Measurements from ENCODE around the gene BACH2. TPM values are rescaled to one million over a fixed set of nuclear protein-coding genes. Genes with fewer than 3 reads are reported as not detected.

The BACH2 gene
- total and polyA plus RNA-seq, 2 of the 4 experiments (the other 2 are of a cell fraction) = 1.3 to 1.4 TPM

- 86% methylated on average over 3 of the region's 5 CpGs; no CpG with 5 or more reads in 1 of the 2 experiments for WGBS, 2 experiments (ENCODE audit: extremely low coverage in 2 of 2, insufficient read length in 1 of 2)
- H3K9me1 ChIP-seq (ENCODE audit: insufficient read depth, low read length) = no peaks in the 10 kb centered on the region
- H3K4me1 ChIP-seq (ENCODE audit: control insufficient read depth, insufficient read depth, low read length) = no peaks in the 10 kb centered on the region; the same call in 1 of the 2 replicates
- no peak overlapping the region for H3K4me3 ChIP-seq (ENCODE audit: insufficient read depth, low read depth, low read length)
- H3K27me3 ChIP-seq (ENCODE audit: control insufficient read depth, insufficient read depth, low read length) = no peaks in the 10 kb centered on the region; the same call in 1 of the 2 replicates
- H3K14ac ChIP-seq (replicated peaks; ENCODE audit: low read depth, low read length) = no peak overlapping the region
- H3K18ac ChIP-seq (ENCODE audit: low read depth, low read length) = no peak overlapping the region
- TF ChIP-seq RFX5 (IDR thresholded peaks at IDR 0.05; ENCODE audit: low read depth, low read length) = no peak
- TF ChIP-seq CEBPB (IDR thresholded peaks at IDR 0.05; ENCODE audit: low read depth, low read length) = no peak
- no peak for TF ChIP-seq BHLHE40 (IDR thresholded peaks at IDR 0.05; ENCODE audit: low read depth, low read length)
- no peak for TF ChIP-seq MAZ (IDR thresholded peaks at IDR 0.05; ENCODE audit: borderline replicate concordance, low read depth, low read length)
- TF ChIP-seq RCOR1 (IDR thresholded peaks at IDR 0.05; ENCODE audit: insufficient replicate concordance, low read length) = no peak
- TF ChIP-seq SMC3 (IDR thresholded peaks at IDR 0.05; ENCODE audit: low read depth, low read length) = no peak
- TF ChIP-seq MAFK (IDR thresholded peaks at IDR 0.05; ENCODE audit: low read depth, low read length) = no peak
- TF ChIP-seq POLR2A (IDR thresholded peaks at IDR 0.05; ENCODE audit: low read depth, low read length) = no peak
- no peak for TF ChIP-seq CTCF (conservative IDR thresholded peaks at IDR 0.05; ENCODE audit: low read depth, low read length)
- no peak for TF ChIP-seq USF2 (IDR thresholded peaks at IDR 0.05; ENCODE audit: low read depth, low read length)
- no peak for TF ChIP-seq FOS (IDR thresholded peaks at IDR 0.05; ENCODE audit: low read depth, low read length)
- TF ChIP-seq NFE2L2 (IDR thresholded peaks at IDR 0.05; ENCODE audit: low read depth, low read length) = no peak
- TF ChIP-seq RAD21 (IDR thresholded peaks at IDR 0.05; ENCODE audit: low read length) = no peak
- TF ChIP-seq MXI1 (IDR thresholded peaks at IDR 0.05; ENCODE audit: borderline replicate concordance, low read depth, low read length) = no peak
- no peak for TF ChIP-seq CHD1 (IDR thresholded peaks at IDR 0.05; ENCODE audit: low read depth, low read length)
- TF ChIP-seq ELK1 (IDR thresholded peaks at IDR 0.05; ENCODE audit: borderline replicate concordance, low read depth, low read length) = no peak
- POLR2A ChIA-PET (ENCODE audit: unreplicated experiment) = no interaction called here
- no peak overlapping the region for H2BK15ac ChIP-seq (ENCODE audit: low read depth, low read length)
- no peak overlapping the region for H2BK20ac ChIP-seq (ENCODE audit: low read depth, low read length)
- in situ Hi-C loops (cut with MboI; ENCODE audit: low sequenced_read_pairs) = no loop called here
- H4K20me1 ChIP-seq (ENCODE audit: insufficient read depth, low read length) = no peaks in the 10 kb centered on the region
- no peaks in the 10 kb centered on the region for H3K36me3 ChIP-seq (ENCODE audit: control insufficient read depth, insufficient read depth, low read length)
- dilution Hi-C loops (cut with HindIII; ENCODE audit: low sequenced_read_pairs, unreplicated experiment) = no loop called here
- H4K8ac ChIP-seq (ENCODE audit: low read depth in 2 of 2, low read length in 2 of 2) = no peak overlapping the region
- H3K9ac ChIP-seq (ENCODE audit: low read depth, low read length) = no peak overlapping the region
- no peak overlapping the region for H2BK5ac ChIP-seq (ENCODE audit: low read depth, low read length, poor library complexity, severe bottlenecking)
- no peak overlapping the region for H3K4ac ChIP-seq (ENCODE audit: low read depth, low read length)
- no peak overlapping the region for H2AK9ac ChIP-seq (replicated peaks; ENCODE audit: low read depth, low read length, poor library complexity)
- no peak overlapping the region for H4K91ac ChIP-seq (ENCODE audit: insufficient read depth, low read depth, low read length)
- no peak overlapping the region for H4K5ac ChIP-seq (ENCODE audit: low read depth, low read length)
- H3K27ac ChIP-seq (ENCODE audit: insufficient read depth, low read length) = no peak overlapping the region
- H2AFZ ChIP-seq (replicated peaks; ENCODE audit: low read length, poor library complexity) = no peak overlapping the region
- H3K4me2 ChIP-seq (ENCODE audit: low read depth, low read length) = no peak overlapping the region
- DNase-seq (no peak), ATAC-seq (ENCODE audit: low read depth) (no peak)
- intact Hi-C loops (cut with micrococcal nuclease) = no loop called here
- no TSS peak for BruUV-seq (replicated peaks)
- CTCF ChIA-PET = no interaction called here
- H3K56ac ChIP-seq (ENCODE audit: extremely low read depth, insufficient read depth, low read length) = no peak overlapping the region
- no peak overlapping the region for H2AK5ac ChIP-seq (ENCODE audit: low read depth, low read length)
- no peak overlapping the region for H3K23ac ChIP-seq (ENCODE audit: low read depth, low read length)
- H3K79me1 ChIP-seq (ENCODE audit: low read depth in 1 of 2, low read length in 2 of 2) = no peaks in the 10 kb centered on the region
- H3K9me3 ChIP-seq (ENCODE audit: control insufficient read depth, insufficient read depth, low read length) = no peaks in the 10 kb centered on the region
- no peak overlapping the region for H2BK120ac ChIP-seq (ENCODE audit: low read depth, low read length)
Observed at GRCh38 chr6:89924231-89924630, 372.4 kb downstream of the BACH2 start.
